LNCaP clone FGC (cell line): Measurements from ENCODE around the gene FRAS1.

Source experiments
- DNase-seq: peaks from one replicate; pipeline ENCODE4 v3.0.0-alpha.2; 2011; ENCODE audit warnings: low read depth
- H3K4me3 ChIP-seq: 2 replicates; pipeline ENCODE4 v1.5.1; 2011; ENCODE audit warnings: mild to moderate bottlenecking, low read depth, low read length, control low read depth
- TF ChIP-seq, protein P1 (sequence below): IDR thresholded peaks from 2 replicates; pipeline ENCODE4 v1.5.1; 2012; ENCODE audit warnings: mild to moderate bottlenecking; ENCODE audit not compliant: control insufficient read depth, insufficient read depth; ENCODE audit errors: extremely low read depth

FRAS1 gene

DNA sequence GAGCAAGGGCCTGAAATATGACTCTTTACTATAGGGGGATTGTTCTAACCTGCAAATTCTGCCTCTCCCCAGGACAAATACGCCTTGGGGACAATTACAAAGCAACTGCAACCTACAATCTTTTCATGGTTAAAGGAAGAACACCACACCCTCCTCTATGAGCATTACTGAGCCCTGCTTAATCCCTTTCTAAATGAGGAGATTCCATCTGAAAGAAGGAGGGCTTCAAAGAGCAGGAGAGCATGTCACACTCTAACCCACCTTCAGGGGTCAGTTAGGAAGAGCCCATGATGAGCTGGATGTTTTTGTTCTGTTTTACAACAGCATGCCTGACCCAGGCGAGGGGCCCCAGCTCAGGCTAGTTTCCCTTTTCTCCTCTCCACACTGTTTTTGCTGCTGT is 360.5 kb downstream of the FRAS1 start:
- TF ChIP-seq, protein P1, sequence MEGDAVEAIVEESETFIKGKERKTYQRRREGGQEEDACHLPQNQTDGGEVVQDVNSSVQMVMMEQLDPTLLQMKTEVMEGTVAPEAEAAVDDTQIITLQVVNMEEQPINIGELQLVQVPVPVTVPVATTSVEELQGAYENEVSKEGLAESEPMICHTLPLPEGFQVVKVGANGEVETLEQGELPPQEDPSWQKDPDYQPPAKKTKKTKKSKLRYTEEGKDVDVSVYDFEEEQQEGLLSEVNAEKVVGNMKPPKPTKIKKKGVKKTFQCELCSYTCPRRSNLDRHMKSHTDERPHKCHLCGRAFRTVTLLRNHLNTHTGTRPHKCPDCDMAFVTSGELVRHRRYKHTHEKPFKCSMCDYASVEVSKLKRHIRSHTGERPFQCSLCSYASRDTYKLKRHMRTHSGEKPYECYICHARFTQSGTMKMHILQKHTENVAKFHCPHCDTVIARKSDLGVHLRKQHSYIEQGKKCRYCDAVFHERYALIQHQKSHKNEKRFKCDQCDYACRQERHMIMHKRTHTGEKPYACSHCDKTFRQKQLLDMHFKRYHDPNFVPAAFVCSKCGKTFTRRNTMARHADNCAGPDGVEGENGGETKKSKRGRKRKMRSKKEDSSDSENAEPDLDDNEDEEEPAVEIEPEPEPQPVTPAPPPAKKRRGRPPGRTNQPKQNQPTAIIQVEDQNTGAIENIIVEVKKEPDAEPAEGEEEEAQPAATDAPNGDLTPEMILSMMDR = no peak
- no peak for DNase-seq
- no peak overlapping the region for H3K4me3 ChIP-seq

DNA sequence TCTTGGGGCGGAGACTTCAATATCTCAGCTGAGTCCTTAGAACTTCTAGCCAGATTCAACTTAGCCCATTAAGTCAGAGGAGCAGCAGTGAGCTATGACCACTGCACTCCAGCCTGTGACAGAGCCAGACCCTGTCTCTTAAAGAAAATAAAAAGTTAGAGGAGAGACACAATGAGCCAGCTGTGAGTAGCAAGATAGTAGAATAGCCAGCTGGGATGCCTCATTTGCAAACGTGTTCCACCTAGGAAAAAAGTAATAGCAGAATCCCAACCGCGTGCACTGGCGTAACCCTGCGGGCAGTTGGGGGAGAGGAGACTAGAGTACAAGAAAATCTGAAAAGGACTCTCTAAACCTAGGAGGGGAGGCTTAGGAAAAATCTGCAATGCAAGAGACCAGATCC is 361.3 kb downstream of the FRAS1 start:
- no peak overlapping the region for H3K4me3 ChIP-seq
- TF ChIP-seq, protein P1 = no peak
- no peak for DNase-seq

DNA sequence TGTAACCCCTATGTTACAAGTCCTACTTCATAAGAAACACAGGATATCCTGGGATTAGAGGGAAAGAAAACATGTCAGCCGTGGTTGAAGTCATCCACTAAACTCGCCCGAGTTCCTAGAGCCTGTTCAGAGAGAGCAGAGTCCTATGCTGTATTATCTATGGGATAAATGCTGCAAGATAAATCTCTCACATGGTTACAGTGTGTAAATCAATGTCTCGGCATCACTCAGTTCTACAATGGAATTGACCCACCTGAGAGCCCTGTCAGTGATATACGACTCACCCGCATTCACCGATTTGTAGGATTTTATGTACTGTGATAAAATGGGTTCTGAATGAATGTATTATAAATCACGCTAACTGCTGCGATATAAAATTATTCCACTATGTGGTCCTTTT is 366.7 kb downstream of the FRAS1 start:
- TF ChIP-seq, protein P1 = no peak
- DNase-seq = no peak
- H3K4me3 ChIP-seq = no peak overlapping the region

DNA sequence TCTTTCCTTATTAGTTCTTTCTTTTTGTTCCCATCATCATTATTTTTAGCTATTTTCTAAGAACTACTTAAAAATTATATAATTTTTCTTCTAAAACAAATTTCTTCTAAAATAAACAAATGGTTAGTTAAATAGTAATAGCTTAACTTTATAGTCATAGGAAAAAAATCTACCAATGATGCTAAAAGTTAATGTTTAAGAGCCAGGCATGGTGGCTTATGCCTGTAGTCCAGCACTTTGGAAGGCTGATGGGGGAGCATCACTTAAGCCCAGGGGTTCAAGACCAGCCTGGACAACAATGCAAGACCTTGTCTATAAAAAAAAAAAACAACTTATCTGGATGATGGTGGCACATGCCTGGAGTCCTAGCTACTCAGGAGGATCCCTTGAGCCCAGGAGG is 367.3 kb downstream of the FRAS1 start:
- DNase-seq = no peak
- TF ChIP-seq, protein P1 = no peak

DNA sequence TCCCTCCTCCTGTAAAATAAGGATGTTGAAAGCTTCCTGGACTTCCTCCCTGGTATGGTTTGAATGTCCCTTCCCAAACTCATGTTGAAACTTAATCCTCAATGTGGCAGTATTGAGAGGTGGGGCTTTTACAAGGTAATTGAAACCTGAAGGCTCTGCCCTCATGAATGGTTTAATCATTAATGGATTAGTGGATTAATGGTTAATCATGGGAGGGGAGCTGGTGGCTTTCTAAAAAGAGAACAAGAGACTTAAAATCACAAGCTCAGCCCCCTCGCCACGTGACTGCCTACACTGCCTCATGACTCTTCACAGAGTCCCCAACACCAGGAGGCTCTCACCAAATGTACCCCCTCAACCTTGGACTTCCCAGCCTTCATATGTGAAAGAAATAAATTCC is 369.8 kb downstream of the FRAS1 start:
- H3K4me3 ChIP-seq = no peak overlapping the region
- TF ChIP-seq, protein P1 = no peak
- DNase-seq = no peak

More for the DNA sequence above, 367.3 kb downstream of the FRAS1 start:
- H3K4me3 ChIP-seq = no peak overlapping the region

DNA sequence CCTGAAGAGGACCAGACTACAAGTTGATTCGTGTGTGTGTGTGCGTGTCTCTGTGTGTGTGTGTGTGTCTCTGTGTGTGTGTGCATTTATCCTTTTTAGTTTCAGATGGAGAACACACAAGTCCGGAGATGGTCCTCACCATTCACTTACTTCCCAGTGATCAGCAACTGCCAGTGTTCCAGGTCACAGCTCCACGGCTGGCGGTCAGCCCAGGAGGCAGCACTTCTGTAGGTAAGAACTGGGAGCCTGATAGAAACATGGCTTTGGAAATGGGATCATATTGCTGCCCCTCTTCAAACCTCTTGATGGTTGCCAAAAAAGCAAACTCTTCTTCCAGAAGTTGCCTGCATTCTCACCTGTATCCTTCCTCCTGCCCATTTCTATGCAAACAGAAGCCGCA is 371.9 kb downstream of the FRAS1 start:
- no peak overlapping the region for H3K4me3 ChIP-seq
- TF ChIP-seq, protein P1 = no peak
- DNase-seq = no peak

DNA sequence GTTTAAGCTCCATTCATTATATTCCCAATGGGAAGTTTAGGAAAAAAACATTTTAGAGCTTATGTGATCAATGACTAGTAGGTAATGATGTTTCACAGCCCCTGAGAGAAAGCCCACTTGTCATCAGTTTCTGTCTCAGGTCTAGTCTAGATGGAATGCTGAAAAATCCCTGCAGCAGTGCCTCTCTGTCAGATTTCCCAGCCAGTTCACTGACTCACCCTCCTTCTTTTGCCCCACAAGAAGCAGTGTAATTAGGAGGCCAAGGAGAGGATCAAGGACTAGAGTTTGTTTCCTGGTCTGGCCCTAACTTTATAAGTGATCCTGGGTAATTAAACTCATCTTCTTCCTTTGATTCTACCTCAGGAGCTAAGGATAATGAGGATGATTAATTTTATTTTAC is 375.8 kb downstream of the FRAS1 start:
- no peak for DNase-seq
- TF ChIP-seq, protein P1 = no peak
- no peak overlapping the region for H3K4me3 ChIP-seq
